IPS DF 4.7 (cell line): ENCODE measurements around the gene PUDP.
"Not testable (repeated sequence)": the region's sequence is repeated elsewhere in the genome, so short reads cannot be mapped to it uniquely, and the experiment has no call there.

Experiments used
- DNase-seq: peaks from one replicate; pipeline ENCODE4 v3.0.0-alpha.2; 2013; ENCODE audit warnings: low spot score; ENCODE audit errors: extremely low read depth

PUDP gene

DNA sequence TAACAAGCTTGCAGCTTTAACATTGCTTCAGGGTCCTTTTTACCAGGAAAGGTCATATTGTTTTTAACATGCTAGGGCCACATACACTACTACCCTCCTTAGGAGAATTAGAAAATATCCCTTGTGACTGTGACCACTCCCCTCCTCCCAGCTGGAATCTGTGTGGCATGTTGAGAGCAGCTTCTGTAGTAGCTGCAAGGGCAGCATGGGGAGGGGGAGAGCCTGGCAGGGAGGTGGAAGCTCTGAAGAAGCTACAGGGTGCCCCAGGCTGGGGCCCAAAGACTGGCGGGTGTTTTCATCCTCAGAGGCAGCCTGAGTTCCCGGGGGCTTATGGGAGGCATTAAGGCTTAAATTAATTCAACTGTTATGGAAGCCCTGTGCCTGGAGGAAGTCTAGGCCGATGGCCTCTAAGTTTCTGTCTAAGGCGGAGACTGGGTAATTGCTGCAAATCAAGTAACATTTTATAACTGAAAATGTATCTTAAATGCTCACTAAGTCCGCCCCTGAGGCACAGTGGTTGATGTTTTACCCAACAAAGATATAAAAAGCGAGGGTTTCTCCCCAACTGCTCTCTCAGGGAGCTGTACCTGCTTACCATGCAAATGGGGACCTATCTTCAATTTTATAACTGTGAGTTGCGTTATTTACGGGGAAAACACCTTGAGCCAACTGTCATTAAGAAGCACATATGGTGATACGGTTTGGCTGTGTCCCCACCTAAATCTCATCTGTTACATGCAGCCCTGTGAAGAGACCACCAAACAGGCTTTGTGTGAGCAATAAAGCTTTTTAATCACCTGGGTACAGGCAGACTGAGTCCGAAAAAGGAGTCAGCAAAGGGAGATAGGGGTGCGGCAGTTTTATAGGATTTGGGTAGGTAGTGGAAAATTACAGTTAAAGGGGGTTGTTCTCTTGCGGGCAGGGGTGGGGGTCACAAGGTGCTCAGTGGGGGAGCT, 37.8 kb downstream of the PUDP start:
- no peak for DNase-seq

DNA sequence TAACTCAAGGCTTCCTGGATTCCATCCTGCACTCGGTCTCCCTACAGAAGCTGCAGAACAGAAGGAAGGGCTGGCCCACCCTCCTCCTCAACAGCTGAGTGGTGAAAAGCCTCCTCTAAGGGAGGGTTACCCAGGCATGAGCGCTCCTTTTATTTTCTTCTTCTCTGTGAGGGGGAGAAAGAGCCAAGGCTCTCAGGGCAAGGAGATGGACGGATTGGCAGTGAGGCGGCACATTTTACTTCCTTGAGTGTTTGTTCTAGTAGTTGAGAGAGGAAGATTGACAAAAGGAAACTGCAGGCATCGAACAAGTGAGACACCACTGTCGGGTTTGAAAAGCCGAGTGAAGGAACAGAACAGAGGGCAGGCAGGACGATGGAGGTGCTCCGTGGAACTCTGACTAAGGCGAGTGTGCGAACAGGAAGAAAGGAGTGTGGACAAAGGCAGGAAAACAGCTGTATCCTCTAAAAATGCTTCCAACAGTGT, 38.9 kb downstream of the PUDP start:
- DNase-seq, result no peak

DNA sequence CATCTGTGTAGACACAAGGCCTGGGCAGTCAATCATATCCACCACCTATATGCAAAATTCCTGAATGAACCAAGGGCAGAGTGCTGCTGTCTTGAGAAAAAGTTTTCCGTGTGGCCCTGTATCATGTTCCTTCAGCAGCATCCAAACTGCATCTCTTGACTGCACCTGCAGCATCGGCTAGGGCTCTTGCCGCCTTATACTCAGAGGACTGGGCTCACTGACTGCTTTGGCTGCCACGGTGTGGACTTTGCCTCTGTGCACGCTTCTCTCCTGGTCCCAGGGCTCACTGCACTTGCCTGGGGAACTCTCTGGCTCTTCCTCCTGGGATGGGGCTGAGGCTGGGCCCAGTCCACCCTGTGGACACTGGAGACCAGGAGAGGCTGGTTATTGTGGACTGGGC, 39.9 kb downstream of the PUDP start:
- DNase-seq, result no peak

DNA sequence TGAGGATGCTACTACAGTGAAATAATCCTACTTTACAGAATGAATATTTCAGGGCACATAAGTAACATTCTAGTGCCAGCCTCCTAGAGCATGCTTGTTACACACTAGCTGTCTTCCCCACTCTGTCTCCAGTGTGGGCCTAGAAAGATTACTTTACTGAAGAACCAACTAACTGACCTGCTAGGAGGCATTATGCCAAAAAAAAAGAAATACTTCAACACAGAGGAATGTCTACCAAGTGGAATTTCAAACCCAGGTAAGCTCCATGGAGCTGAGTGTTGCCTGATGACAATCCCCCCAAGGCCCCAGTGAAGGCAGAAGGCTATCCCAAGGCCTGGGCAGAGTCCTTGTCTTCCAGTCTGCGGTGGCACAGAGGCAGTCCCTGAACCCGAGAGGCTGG, 41.3 kb downstream of the PUDP start:
- DNase-seq, result no peak

DNA sequence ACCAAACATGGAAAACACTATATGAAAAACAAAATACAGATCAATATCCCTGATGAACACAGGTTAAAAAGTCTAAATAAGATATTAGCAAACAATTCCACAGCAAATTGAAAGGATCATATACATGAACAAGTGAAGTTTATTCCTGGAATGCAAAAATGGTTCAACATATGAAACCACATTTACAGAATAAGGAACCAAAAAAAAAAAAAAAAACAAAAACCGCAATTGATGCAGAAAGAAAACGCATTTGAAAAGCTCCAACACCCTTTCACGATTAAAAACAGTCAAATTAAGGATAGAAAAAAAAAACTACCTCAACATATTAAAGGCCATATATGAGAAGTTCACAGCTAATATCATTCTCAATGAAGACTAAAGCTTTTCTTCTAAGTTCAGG, 45.8 kb downstream of the PUDP start:
- no peak for DNase-seq

DNA sequence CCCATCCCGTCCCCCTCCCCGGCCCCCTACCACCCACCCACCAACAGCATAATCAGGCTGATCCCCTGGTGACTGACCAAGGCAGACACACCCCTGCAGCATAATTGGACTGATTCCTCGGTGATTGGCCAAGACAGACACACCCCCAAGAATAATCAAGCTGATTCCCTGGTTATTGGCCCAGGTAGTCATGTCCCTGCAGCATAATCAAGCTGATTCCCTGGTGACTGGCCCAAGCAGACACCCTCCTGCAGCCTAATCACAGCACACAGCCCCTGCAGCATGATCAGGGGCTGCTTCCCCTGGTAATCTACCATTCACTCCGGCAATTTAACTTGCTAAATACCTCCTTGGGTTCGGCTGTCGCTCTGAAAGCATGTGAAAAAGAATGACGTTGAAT, 47.9 kb downstream of the PUDP start:
- DNase-seq, result no peak

DNA sequence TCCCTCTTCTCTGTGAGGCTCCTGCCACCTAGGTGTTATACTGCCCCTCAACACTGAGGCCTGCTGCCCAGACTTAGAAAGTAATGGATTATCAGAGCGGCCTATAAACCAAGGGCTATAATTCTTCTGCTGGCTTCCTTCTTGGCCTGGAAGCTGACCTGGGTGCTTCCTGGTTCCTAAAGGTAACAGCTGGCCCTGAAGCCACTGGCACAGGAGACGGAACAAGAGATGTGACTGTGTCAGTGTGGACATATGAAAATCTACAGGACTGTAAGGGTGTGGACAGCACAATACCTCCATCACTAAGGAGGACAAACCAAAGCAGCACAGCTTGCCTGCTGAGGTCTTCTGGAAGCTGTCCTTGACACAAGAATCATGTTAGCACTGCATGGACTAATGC, 52.3 kb downstream of the PUDP start:
- DNase-seq, result not testable (repeated sequence)

DNA sequence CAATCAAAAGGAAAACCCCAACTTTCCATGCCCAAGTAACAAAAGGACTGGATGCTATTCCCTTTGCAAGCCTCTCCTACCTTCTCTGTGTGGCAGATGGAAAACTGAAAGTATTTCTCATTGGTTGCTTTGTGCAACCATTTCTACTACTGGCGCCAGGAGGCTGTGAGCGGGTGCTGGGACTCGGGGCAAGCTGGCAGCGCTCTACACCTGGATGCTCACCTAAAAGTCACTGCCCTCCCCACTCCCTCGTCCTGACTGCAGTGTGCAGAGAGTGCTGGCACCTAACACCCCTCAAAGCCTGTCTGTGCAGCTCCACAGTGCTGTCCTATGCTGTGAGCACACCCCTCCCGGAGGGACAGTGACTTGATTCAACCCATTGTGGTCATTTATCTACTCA, 54.6 kb downstream of the PUDP start:
- no peak for DNase-seq

DNA sequence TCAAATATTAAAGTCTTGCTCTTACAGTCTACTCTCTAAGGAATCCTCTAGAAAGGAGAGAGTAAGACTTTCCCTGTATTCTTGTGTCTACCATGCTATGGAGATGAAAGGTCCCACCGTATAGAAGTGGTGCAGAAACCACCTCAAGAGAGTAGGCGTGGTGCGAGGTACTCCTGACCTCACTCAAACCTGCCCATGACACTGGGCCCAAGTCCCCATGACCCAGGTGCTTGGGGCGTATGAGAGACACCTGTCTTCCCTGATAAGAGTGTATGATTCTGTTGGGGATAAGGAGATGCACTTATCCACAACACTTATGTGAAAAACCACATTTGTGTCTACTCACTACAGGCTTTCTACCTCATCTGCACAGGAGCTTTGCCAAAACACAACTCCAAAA, 55.4 kb downstream of the PUDP start:
- DNase-seq, result no peak

DNA sequence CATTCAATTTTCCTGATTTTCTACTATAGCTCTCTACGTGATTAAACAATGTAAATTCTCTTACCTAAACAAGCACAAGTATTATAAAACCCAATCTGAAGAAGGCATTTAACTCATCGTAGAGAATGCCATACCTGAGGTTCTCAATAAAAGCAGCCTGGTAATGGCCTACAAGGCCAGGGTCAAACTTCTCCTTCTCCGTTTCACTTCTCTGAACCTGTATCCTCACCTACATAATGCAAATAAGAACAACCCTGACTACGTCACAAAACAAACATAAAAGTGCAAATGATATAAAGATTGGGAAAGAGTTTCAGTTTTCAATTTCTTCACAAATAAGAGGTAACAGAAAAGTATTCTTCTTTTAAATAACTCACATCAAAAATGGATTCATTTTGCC, 56.0 kb downstream of the PUDP start:
- no peak for DNase-seq

DNA sequence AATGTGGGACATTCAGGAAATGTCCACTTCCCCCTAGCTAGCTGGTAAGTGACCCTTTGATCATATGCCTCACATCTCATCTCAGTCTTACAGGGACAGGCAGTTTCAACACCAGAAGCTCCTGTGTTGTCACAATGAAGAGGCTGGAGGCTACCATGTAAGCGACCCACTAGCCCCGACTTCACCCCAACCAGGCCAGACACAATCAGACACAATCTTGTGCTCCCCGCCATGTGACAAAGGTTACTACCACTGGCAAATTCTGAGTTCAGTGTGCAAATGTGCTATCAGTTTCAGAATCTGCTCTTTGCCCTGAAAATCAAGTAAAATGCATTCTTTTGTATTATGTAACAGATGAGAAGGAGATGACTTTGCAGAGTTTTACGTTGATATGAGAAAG, 57.3 kb downstream of the PUDP start:
- no peak for DNase-seq

DNA sequence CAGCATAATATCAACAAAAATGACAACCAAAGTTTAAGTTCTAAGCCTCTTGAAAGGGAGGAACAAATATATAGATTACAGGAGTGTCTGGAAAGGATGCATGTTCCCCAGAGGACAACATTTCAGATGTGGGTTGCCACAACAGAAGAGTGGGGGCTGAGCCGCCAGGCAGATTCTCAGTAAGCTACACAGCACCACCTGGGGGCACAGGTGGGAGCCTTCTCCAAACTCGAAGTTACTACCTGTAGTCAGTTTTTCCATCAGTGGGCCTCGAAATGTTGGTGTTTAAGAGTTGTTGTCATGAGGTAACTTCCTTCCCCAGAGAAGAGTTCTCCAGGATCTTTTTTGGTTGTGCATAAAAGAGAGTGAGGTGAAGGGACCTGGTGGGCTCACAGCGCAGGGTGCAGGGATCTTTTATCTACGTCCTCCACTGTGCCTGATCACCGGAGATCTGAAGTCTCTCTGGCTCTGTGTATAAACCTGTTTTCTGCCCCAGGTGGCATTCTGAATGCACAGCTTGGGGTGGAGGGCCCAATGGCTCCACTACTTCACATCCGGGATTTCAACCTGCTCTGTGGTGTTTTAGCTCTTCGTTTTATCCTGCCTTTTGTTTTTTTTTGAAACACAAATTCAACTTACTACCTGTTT, 58.9 kb downstream of the PUDP start:
- no peak for DNase-seq

DNA sequence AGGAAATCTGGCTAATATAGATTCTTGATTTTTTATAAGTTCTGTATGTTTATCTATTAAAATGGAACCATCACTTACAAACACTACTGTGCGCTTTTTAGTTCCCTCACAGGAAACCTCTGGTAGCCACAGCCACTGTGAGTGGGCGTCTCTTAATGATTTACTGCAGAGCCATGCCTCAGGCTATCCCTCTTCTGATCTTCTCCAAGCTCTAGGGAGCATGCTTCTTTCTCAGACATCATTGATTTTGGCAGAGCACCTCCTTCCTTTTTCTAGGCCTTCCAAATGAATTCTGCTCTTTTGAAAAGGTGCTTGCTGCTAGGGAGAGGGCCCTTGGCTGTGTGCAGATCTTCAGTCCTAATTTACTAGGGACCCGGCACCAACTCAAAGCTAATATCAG, 61.6 kb downstream of the PUDP start:
- no peak for DNase-seq

DNA sequence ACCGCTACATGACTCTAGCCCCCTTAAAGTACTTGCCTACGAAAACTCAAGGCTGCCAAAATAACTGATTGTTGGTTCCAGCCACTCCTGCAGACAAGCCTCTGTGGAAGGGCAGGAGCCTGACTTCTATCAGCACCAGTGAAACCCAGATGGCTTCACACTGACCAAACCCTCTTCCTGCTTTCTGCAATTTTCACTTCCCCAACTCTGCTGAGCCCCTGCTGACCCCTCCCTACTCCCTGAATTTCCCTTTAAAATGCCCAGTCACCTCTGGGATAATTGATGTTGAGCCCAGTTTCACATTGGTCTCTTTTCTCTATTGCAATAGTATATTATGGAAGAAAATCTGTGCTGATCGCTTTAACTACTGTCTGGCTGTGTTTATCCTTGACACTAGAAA, 62.1 kb downstream of the PUDP start:
- no peak for DNase-seq

DNA sequence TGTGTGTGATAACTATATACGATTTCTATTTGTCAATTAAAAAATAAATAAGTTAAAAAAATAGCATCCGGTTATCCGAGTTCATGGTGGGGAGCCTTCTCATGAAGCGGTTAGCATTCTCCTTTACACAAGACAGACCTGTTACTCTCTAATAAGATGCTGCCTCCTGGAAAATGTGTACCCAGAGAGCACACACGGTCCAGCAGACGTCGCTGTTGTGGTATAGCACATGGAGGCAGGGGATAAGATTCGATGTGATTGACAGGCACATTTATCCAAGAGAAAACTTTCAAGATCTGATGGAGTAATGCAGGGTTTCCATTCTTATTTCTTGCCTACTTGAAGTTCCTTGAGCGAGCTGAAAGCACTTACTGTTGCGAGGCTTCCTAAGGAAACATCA, 63.1 kb downstream of the PUDP start:
- no peak for DNase-seq

DNA sequence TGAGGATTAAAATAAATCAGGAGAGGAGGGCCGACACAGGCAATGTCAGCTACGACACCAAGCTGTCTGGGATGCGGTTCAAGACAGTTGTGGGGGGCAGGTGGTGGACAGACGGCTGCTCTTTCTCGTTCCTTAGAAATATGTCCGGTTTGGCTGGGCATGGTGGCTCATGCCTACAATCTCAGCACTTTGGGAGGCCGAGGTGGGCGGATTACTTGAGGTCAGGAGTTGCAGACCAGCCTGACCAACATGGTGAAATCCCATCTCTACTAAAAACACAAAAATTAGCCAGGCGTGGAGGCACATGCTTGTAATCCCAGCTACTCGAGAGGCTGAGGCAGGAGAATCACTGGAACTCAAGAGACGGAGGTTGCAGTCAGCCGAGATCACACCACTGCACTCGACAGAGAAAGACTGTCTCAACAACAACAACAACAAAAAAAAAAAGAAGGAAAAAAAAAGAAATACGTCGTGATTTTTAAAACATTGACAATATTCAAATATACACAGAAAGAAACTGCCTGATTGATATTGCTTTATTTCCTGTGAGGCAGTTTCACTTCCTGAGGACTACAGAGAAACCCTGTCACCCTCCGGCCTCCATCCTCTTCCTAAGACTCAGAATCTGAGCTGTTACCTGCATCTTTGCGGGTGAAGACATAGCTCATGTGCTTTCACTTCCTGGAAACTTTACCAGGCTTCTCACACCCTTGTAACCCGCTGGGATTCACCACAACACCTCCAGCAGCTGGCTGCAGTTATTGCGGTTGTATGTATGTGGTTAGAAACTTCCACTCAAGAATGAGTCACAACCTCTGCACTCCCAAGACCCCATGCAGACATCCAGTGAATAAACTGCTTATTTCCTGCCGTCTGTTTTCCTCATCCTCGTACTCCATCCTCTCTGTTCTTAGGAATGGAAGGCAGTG, 64.2 kb downstream of the PUDP start:
- no peak for DNase-seq

DNA sequence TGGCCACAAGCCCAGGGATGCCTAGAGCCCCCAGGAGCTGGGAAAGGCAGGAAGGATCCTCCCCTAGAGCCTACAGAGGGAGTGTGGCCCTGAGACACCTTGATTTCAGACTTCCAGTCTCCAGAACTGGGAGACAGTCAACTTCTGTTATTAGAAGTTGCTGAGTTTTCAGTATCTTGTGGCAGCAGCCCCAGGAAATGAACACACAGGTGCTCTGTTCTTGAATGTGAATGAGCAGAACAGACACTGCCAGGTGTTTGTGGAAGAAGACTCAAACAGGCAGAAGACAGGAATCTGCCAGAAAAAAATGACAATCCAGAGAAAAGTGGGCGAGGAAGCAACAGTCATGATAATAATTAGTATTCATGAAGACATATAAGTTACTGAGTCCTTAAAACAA, 64.9 kb downstream of the PUDP start:
- no peak for DNase-seq

DNA sequence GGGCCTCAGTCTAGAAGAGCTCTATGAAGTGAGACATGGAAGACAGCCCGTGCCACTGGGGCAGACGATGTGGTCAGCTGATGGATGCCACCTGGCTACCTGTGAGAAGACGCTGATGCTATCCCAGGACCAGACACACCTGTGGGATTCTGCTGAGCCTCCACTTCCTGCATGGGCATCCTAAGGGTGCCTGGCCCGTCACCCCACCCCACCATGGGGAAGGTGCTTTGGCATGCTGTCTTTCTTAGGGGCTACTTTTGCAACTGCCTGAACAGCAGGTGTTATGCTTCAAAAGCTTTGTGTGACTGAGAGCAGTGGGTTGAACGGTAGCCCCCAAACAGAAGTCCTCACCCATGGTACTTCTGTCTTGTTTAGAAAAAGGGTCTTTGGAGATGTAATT, 65.4 kb downstream of the PUDP start:
- no peak for DNase-seq

DNA sequence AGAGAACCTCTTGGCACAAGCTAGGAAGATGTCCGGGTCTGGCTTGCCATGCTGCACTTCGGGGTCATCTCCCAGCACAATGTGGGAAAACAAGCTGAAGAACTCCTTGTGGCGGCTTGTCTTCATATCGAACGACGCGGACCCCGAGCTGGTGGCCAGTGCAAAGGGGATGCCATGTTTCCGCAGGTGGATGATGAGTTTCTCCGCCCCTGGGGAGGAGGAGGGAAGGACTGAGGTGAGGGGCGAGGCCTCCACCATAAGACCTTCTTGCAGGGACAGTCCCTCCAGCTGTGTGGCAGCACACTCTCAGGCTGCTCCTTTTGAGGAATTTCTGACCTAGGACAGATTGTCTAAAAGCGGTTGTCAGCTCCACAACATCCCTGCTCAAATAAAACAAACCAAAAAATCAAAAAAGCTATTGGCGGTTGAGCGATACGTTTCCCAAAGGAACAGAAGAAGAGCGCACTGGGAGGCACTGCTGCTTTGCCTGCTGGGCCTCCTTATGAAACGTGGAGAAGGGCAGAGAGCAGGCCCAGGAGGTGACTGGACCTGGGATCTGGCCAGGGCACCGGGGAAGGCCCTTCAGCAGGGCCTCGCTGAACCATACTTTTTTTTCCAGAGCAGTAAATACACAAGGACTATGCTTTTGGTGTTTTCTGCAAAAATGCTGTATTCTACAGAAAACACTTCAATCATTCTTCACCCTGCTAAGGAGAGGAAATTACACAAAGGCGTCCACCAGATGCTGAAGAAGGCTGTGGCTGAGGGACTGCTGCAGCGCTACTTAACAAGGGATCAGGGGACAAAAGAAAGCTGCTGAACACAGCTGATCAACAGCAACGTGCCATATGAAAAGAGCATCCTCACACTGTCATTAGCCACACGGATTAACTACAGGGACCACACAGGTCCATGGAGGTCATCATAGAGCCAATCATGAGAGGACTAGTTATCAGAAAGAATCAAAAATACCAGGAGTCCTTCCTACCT, 70.4 kb downstream of the PUDP start:
- DNase-seq, result no peak

DNA sequence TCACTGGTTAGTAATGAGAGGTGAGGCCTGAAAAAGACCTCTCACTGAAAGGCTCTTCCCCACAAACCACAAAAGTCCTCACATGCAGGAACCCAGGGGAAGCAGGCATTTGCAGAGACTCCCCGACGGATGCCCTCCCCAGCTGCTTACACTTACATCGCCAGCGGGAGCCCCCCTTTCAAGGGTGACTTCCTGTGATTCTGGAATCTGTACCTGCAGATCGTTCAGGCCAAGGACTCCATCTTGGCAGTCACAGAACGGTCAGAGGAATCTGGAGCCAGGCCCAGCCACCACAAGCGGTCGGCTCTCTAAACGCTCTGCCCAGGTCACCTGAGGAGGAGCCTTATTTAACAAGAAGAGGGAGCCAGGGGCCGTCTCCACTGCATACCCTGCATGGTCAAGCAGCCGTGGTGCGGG, 71.7 kb downstream of the PUDP start:
- DNase-seq, result no peak

DNA sequence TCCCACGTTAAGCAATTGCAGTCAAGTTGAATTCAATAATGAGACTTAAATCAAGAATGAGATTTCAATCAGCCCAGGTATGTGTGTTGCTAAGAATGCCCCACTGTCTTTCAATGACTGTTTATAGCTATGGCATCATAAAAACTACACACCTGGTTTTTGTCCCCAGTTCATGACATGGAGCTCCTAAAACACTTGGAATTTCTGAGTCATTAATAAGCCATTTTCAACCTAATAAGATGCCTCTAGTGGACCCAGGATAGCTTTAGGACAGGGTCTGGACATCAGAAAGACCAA, 73.1 kb downstream of the PUDP start:
- no peak for DNase-seq
